Stimulated activated CD4-positive, alpha-beta T cell treated with anti-CD3 and anti-CD28 coated beads, Interleukin-2, amount 100 ng/mL, for 4 hours (primary cell): ENCODE measurements around the gene SREBF1.

Experiments
- DNase-seq: peaks from one replicate; pipeline ENCODE4 v3.0.0-alpha.2; 2020; ENCODE audit warnings: low read depth

SREBF1 gene

GRCh38 chr17:17763136-17763535 lies 73.7 kb downstream of the SREBF1 start:
- no peak for DNase-seq

GRCh38 chr17:17762744-17763105 lies 74.1 kb downstream of the SREBF1 start:
- DNase-seq = no peak
